Nephron (organoid): Measurements from ENCODE around the gene STOX2.

Experiments
- H3K27ac Mint-ChIP-seq, 3 experiments: 2 replicates each; pipeline ENCODE4 v1.8.0; 2020; ENCODE audit warnings: mixed read lengths in 3 of 3, mild to moderate bottlenecking in 2 of 3, moderate library complexity in 1 of 3
- H3K27me3 Mint-ChIP-seq: 2 replicates; pipeline ENCODE4 v1.8.0; 2021; ENCODE audit warnings: low read depth, mild to moderate bottlenecking, moderate library complexity, mixed read lengths
- H3K36me3 Mint-ChIP-seq: 2 replicates; pipeline ENCODE4 v1.8.0; 2020; ENCODE audit warnings: low read depth, mixed read lengths
- H3K4me1 Mint-ChIP-seq: 2 replicates; pipeline ENCODE4 v1.8.0; 2020; ENCODE audit warnings: mixed read lengths
- H3K4me3 Mint-ChIP-seq, 3 experiments: 2 replicates each; pipeline ENCODE4 v1.8.0; 2020; ENCODE audit warnings: mild to moderate bottlenecking in 3 of 3, mixed read lengths in 3 of 3, moderate library complexity in 2 of 3
- H3K9me3 Mint-ChIP-seq: 2 replicates; pipeline ENCODE4 v1.8.0; 2020; ENCODE audit warnings: mixed read lengths
- CTCF ChIP-seq, 3 experiments: fragments of 200-600 bp; sonication (generic); IDR thresholded peaks; one replicate each; pipeline ENCODE4 v1.5.0; 2021; ENCODE audit warnings: antibody characterized with exemption in 3 of 3; ENCODE audit not compliant: unreplicated experiment in 3 of 3

STOX2 gene

DNA sequence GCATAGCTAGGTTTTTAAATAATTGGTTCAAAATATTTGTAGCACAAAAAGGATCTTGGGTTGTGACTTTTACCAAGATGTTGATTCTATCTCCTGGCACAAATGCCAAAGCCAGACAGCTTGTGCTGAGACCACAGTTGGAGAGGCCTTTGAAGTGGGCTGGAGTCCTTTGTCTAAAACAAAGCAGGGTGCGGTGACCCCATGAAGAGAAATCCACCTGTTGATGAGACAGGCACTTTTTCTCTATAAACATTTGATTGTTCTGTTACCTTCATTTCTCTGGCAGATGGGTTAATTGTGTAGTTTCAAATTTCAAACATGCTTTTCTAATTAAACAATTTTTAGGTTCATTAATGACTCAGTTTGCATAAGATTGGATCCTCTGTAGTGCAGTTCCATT lies 56.7 kb downstream of the STOX2 start:
- no peak overlapping the region for H3K4me3 Mint-ChIP-seq

DNA sequence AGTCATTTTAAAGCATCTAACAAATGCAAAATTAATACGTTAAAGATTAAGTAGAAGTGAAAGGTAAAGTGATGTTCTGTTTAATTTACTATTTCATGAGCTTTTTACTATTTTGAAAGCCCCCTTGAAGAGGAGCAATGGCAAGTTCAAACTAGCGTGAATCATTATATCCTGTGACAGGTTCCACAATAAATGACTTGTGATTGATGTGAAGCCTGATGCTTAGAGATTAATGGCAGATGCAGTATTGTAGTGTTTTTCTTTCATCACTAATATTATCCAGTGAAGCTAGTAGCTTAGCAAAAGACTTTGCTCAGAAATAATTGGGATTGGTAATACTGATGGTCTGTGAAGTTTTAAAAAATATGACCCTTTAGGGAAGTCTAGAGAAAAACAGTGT lies 57.3 kb downstream of the STOX2 start:
- no peak overlapping the region for H3K4me3 Mint-ChIP-seq
- H3K27me3 Mint-ChIP-seq: no peaks in the 10 kb centered on the region
- no peaks in the 10 kb centered on the region for H3K9me3 Mint-ChIP-seq
- H3K36me3 Mint-ChIP-seq: no peaks in the 10 kb centered on the region
- no peak for TF ChIP-seq CTCF (IDR thresholded peaks at IDR 0.05; ENCODE audit: unreplicated experiment in 3 of 3)
- peak overlapping the region in 1 of 3 experiments; percentile 5 for H3K27ac Mint-ChIP-seq
- peaks cover 8% of the 10 kb centered on the region for H3K4me1 Mint-ChIP-seq

More for the DNA sequence above, 56.7 kb downstream of the STOX2 start:
- Mint-ChIP-seq H3K9me3 (no peaks in the 10 kb centered on the region), H3K4me1 (peaks cover 8% of the 10 kb centered on the region), H3K36me3 (no peaks in the 10 kb centered on the region), H3K27me3 (no peaks in the 10 kb centered on the region), H3K27ac (peak overlapping the region in 1 of 3 experiments; percentile 5)
- TF ChIP-seq CTCF (IDR thresholded peaks at IDR 0.05; ENCODE audit: unreplicated experiment in 3 of 3): no peak

- Mint-ChIP-seq H3K4me3 (no peak overlapping the region), H3K36me3 (no peaks in the 10 kb centered on the region), H3K27me3 (no peaks in the 10 kb centered on the region), H3K4me1 (peaks cover 9% of the 10 kb centered on the region), H3K9me3 (no peaks in the 10 kb centered on the region), H3K27ac (no peak overlapping the region)
- TF ChIP-seq CTCF (IDR thresholded peaks at IDR 0.05; ENCODE audit: unreplicated experiment in 3 of 3): no peak
Measured at GRCh38 chr4:183966371-183966770, 61.3 kb downstream of the STOX2 start.

- TF ChIP-seq CTCF (IDR thresholded peaks at IDR 0.05; ENCODE audit: unreplicated experiment in 3 of 3): no peak
- H3K27me3 Mint-ChIP-seq: no peaks in the 10 kb centered on the region
- H3K4me3 Mint-ChIP-seq: no peak overlapping the region
- H3K9me3 Mint-ChIP-seq: peaks cover 2% of the 10 kb centered on the region
- H3K4me1 Mint-ChIP-seq: peaks cover 6% of the 10 kb centered on the region
- H3K36me3 Mint-ChIP-seq: no peaks in the 10 kb centered on the region
- H3K27ac Mint-ChIP-seq: no peak overlapping the region
Measured at GRCh38 chr4:183967266-183967665, 62.2 kb downstream of the STOX2 start.

DNA sequence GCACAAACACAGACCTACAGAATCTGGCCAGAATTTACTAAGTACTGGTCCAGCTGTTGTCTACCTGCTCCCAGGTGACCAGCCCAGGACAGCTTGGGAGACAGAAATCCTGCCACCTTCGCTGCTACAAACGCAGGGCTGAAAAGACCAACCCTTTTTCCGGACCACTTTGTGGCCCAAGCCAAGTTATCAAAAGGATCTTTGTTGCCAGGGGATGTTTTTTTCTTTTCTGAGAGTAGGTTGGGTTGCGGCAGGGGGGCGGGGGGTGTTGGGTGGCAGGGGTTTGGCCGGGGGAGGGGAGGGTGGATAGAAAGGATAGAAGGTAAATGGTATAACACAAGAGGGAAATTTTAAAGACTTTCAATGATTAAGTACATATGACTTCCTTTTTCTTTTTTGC lies 63.4 kb downstream of the STOX2 start:
- H3K36me3 Mint-ChIP-seq: peaks cover 6% of the 10 kb centered on the region
- no peak overlapping the region for H3K4me3 Mint-ChIP-seq
- no peaks in the 10 kb centered on the region for H3K27me3 Mint-ChIP-seq
- peaks cover 8% of the 10 kb centered on the region for H3K9me3 Mint-ChIP-seq
- H3K4me1 Mint-ChIP-seq: peaks cover 6% of the 10 kb centered on the region
- H3K27ac Mint-ChIP-seq: peak overlapping the region in 1 of 3 experiments; percentile 2
- no peak for TF ChIP-seq CTCF (IDR thresholded peaks at IDR 0.05; ENCODE audit: unreplicated experiment in 3 of 3)

DNA sequence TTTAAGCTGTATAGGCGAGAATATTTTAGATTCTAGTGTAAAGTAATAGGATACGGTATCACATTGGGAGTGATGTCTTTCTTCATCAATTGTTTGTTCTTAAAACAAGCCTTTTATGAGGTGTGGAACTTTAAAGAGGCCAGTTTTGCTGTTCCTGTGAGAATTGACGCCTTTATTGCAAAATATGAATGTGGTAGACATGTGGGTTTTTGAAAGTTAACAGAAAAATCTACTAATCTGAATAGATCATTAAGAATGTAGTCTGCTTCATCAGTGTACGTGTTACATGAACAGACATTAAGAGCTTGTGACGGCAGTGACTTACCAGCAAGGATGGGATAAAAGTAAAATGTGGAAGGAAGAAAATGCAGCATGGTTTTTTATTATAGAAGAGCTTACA lies 63.8 kb downstream of the STOX2 start:
- no peaks in the 10 kb centered on the region for H3K27me3 Mint-ChIP-seq
- H3K4me1 Mint-ChIP-seq: peaks cover 6% of the 10 kb centered on the region
- H3K4me3 Mint-ChIP-seq: no peak overlapping the region
- H3K9me3 Mint-ChIP-seq: peaks cover 10% of the 10 kb centered on the region
- H3K27ac Mint-ChIP-seq: peak overlapping the region in 1 of 3 experiments; percentile 2
- no peak for TF ChIP-seq CTCF (IDR thresholded peaks at IDR 0.05; ENCODE audit: unreplicated experiment in 3 of 3)
- H3K36me3 Mint-ChIP-seq: peaks cover 9% of the 10 kb centered on the region
